K562 (cell line): ENCODE data around the gene IL17RA.

Source experiments
- HSF4 ChIP-seq: fragments of 250-450 bp; sonication (Bioruptor Pico); IDR thresholded peaks from 2 replicates; pipeline ENCODE4 v2.1.2; 2022; ENCODE audit warnings: mild to moderate bottlenecking, moderate library complexity, borderline replicate concordance
- PHB ChIP-seq: fragments of 250-450 bp; sonication (Bioruptor Pico); IDR thresholded peaks from 2 replicates; pipeline ENCODE4 v1.5.0; 2021
- ZSCAN32 ChIP-seq: fragments of 450-650 bp; formaldehyde crosslinking; IDR thresholded peaks from 2 replicates; pipeline ENCODE4 v1.4.0; 2020; ENCODE audit warnings: mild to moderate bottlenecking, moderate library complexity

- TF ChIP-seq HSF4 (CRISPR knock-in tag), result no peak
- TF ChIP-seq PHB (CRISPR knock-in tag), result no peak
- no peak for TF ChIP-seq ZSCAN32 (CRISPR knock-in tag)
Measured at GRCh38 chr22:17086788-17087497, 2.1 kb downstream of the IL17RA start.
